SK-N-MC (cell line): ENCODE measurements around the gene HTRA1.

Source experiments
- EZH2 ChIP-seq: fragments of 200-600 bp; sonication (generic); IDR thresholded peaks from one replicate; pipeline ENCODE4 v1.6.1; 2017; ENCODE audit warnings: antibody characterized with exemption
- POLR2AphosphoS5 ChIP-seq: IDR thresholded peaks from 2 replicates; pipeline ENCODE4 v1.6.1; 2012; ENCODE audit warnings: mild to moderate bottlenecking, low read depth, low read length, borderline replicate concordance

DNA sequence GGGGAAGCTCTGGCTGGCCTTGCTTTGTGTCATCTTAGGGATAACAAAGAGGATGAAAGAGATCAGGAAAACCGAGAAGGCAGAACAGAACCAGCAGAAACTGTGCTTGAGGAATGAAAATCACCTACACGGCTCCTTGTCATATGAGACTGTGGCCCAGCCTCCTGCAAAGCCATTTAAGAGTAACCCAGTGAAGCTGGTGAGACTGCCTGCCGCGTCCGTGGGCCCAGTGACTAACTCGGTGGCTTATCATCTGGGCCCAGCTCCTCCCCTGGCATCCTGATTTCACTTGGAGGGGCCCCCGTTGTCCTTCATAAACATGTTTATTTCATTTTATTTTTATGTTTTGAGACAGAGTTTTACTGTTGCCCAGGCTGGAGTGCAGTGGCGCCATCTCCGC is 30.7 kb downstream of the HTRA1 start:
- TF ChIP-seq EZH2 = no peak
- TF ChIP-seq POLR2AphosphoS5 = no peak
